CD4-positive, alpha-beta T cell treated with Interleukin-6 for 4 hours (primary cell): Measurements from ENCODE around the gene TBC1D22B.

ENCODE experiments used
- DNase-seq: peaks from one replicate; pipeline ENCODE4 v3.0.0-alpha.2; 2020; ENCODE audit warnings: mixed read lengths

TBC1D22B gene

DNA sequence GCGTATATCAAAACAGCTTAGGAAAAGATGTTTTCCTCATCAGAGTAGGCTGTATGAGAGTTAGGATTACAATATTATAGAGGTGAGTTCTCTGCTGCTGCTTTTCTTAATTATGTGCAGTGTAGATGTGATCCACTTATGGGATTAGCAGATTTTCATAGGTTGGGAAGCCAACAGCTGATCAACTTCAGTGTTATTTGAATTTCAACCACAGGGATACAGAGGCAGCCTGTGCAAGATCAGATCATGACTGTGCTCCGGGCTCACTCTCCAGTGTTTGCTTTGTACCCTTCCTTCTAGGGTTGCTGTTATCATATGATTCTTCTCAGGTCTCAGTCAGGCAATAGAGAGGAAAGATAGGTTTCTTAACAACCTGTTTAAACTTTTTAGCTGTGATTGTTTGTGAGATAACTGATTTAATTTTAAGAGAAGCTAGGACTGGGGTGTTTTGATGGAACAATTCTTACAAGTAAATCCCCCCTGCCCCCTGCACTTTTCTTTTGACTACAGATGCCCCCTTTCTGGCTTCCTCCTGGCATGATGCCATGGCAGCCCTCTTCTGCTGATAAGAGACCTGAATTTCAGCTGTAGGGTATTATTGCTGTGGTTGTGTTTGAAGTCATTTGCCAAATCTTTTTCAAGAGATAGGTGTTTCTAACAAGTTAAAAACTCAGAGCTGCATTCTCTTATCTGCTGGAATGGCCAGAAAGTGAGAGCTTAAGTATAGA, 104.7 kb downstream of the TBC1D22B start:
- no peak for DNase-seq

DNA sequence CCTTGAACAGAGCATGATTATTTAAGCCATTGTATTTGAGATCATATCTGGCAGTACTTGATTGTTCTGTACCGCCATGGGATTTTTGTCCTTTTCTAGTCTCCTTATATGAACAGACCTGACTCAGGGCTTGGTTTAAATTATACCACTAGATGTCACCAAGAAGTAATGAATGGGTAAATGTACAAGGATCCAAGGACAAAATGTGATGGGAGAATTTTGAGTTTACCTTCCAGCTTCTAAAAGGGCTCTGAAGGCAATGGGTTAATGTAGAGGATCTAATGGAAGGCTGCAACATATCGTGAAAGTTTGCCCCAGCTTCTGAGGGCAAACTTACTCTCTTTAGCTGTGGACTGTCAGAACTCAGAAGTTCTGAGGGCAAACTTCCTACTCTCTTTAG, 108.2 kb downstream of the TBC1D22B start:
- no peak for DNase-seq

- no peak for DNase-seq
These were observed 109.3 kb downstream of the TBC1D22B start for GRCh38 chr6:37366910-37367309.

GRCh38 chr6:37368961-37369320, 111.4 kb downstream of the TBC1D22B start:
- DNase-seq: no peak

- DNase-seq: no peak
These were observed 112.0 kb downstream of the TBC1D22B start for GRCh38 chr6:37369321-37370201.

GRCh38 chr6:37371154-37372083, 113.8 kb downstream of the TBC1D22B start:
- DNase-seq: no peak

- no peak for DNase-seq
These were observed 114.5 kb downstream of the TBC1D22B start for GRCh38 chr6:37372116-37372515.

DNA sequence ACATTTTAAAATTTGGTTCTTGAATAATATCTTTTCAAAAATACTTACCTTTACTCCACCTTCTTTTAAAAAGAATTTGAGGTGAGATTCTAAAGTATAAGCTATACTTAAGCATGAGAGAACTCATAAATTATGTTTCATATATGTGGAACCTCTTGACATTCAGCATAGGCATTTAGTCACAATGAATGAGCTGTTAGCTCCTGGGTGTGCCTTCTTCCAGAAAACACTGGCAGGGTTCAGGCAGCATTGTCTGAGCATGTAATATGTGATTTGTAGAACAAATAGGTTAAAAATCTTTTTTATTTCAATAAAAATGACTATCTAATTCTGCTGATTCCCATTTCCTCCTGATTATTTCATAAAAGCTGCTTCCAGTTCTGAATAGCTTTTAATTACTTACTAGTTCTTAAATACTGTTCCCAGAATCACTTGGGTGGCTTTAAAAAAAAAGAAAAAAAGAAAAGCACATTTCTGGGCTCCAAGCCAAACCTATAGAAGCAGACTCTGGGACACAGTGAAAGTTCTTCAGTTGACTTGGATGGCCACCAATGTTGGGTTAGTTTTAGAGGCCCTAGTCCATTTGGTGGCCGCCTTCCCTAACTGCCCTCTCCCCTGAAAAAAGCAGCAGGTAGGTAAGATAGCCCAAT, 116.4 kb downstream of the TBC1D22B start:
- DNase-seq: no peak

DNA sequence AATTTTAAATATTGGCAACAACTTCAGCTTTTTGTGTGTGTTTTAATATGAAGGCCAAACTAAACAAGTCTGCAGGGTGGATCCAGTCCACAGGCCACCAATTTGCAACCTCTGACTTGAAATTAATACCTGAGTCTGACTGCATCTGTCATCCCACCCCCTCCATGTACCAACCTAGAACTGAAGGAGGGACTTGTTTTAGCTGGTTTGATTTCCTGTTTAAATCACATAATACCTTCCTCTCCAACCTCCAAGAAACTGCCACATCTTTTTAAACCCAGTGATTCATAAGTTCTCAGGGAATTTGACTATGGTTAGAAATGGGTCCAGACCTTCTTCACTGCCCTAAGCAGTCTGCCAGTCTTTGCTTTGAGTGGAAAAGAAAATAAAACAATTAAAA, 117.8 kb downstream of the TBC1D22B start:
- DNase-seq: no peak

DNA sequence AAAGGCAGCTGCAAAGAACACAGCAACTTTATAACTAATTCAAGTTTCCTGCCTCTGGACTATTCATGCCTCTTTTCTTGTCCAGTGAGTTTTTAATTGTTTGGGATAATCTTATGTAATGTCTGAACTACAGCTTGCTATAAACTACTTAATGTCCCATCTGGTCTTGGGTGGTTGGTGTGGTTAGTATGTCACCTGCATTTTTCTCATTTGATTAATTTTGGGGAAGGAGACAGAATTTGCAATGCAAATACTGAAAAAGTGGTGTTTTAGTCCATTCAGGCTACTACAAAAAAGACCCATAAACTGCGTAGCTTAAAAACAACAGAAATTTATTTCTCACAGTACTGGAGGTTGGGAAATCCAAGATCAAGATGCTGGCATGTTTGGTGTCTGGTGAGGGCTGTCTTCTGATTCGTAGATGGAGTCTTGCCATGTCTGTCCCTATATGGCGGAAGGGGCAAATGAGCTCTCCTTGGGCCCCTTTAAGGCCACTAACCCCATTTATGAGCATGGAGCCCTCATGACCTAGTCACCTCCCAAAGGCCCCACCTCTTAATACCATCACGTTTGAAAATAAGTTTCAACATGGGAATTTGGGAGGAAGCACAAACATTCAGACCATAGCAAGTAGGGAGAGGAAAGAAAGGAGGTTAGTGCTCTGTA, 118.6 kb downstream of the TBC1D22B start:
- DNase-seq: no peak

DNA sequence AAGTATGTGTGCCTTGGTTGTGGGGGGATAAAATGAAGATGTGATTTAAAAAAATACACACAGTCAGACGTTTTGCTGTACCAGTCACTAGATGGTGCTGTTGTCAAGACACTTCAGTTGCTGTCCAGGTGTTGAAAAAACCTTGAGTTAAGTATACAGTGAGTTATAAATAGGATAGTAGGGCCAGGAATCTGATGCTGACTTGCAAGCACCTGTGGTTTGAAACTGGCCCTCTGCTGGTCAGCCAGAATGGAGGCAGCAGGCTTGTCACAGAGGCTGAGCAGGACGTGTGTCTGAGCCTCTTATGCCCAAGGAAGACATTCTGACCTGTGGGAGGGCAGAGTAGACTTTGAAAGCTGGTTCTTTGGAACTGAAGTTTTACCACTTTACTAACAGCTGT, 124.0 kb downstream of the TBC1D22B start:
- DNase-seq: peak; percentile 24
